Fibroblast of lung (primary cell): Measurements from ENCODE around the gene MLKL. TPM values are rescaled to one million over a fixed set of nuclear protein-coding genes. Genes with fewer than 3 reads are reported as not detected.

Experiments
- DNase-seq, 2 donors: peaks; one replicate each; pipeline versions ENCODE4 v3.0.0 to v3.0.0-alpha.2; 2010; ENCODE audit warnings: low read depth in 2 of 2
- H2AFZ ChIP-seq: 2 replicates; pipeline ENCODE4 v1.5.1; 2012; ENCODE audit warnings: low read length, control low read depth, inconsistent platforms
- H3K27ac ChIP-seq: 2 replicates; pipeline ENCODE4 v1.5.1; 2011; ENCODE audit warnings: low read length, control low read depth; ENCODE audit not compliant: insufficient read depth
- H3K27me3 ChIP-seq: 2 replicates; pipeline ENCODE4 v1.5.1; 2011; ENCODE audit warnings: mild to moderate bottlenecking, low read length; ENCODE audit not compliant: control insufficient read depth, insufficient read depth
- H3K36me3 ChIP-seq: 2 replicates; pipeline ENCODE4 v1.5.1; 2011; ENCODE audit warnings: low read length; ENCODE audit not compliant: control insufficient read depth, insufficient read depth
- H3K4me1 ChIP-seq: 2 replicates; pipeline ENCODE4 v1.5.1; 2011; ENCODE audit warnings: low read length; ENCODE audit not compliant: control insufficient read depth, insufficient read depth; ENCODE audit errors: extremely low read depth
- H3K4me2 ChIP-seq: 2 replicates; pipeline ENCODE4 v1.5.1; 2011; ENCODE audit warnings: low read length, control low read depth; ENCODE audit not compliant: insufficient read depth; ENCODE audit errors: extremely low read depth
- H3K4me3 ChIP-seq, 4 experiments: fragments of 200-600 bp in 1 of 4; sonication (generic) in 1 of 4; replicated peaks in 1 of 4; 2 replicates each; pipeline ENCODE4 v1.5.1; 2011 to 2016; ENCODE audit warnings: low read length in 4 of 4, low read depth in 3 of 4, mild to moderate bottlenecking in 3 of 4, control low read depth in 2 of 4, inconsistent platforms in 1 of 4, mixed read lengths in 1 of 4; ENCODE audit not compliant: insufficient read depth in 1 of 4; ENCODE audit errors: control extremely low read depth in 1 of 4
- H3K79me2 ChIP-seq: 2 replicates; pipeline ENCODE4 v1.5.1; 2012; ENCODE audit warnings: mild to moderate bottlenecking, low read length, inconsistent platforms; ENCODE audit not compliant: control insufficient read depth, insufficient read depth
- H3K9ac ChIP-seq: 2 replicates; pipeline ENCODE4 v1.5.1; 2011; ENCODE audit warnings: mild to moderate bottlenecking, low read length, control low read depth; ENCODE audit not compliant: insufficient read depth
- H3K9me3 ChIP-seq: 2 replicates; pipeline ENCODE4 v1.5.1; 2012; ENCODE audit warnings: low read depth, low read length; ENCODE audit not compliant: control insufficient read depth, insufficient read depth
- H4K20me1 ChIP-seq: 2 replicates; pipeline ENCODE4 v1.5.1; 2011; ENCODE audit warnings: low read length; ENCODE audit not compliant: control insufficient read depth, insufficient read depth; ENCODE audit errors: extremely low read depth
- EZH2 ChIP-seq: IDR thresholded peaks from 2 replicates; pipeline ENCODE4 v1.5.1; 2012; ENCODE audit warnings: low read length, control low read depth, mild to moderate bottlenecking; ENCODE audit errors: missing control alignments
- polyA plus RNA-seq, 2 donors: library from polyadenylated mRNA; depleted of rRNA in 1 of 2; stranded (reverse) in 1 of 2; unstranded in 1 of 2; fragments of >200 nt; gene quantifications; 2 replicates each; pipeline ENCODE4 v1.2.1, GENCODE V29; 2011 to 2012; ENCODE audit warnings: missing spikeins in 1 of 2
- total RNA-seq: library from RNA; depleted of rRNA; stranded (reverse); fragments of >200 nt; gene quantifications from 2 replicates; pipeline ENCODE4 v1.2.1, GENCODE V29; 2014
- TF ChIP-seq, protein P1 (sequence below), 2 donors: IDR thresholded peaks in 1 of 2; conservative IDR thresholded peaks in 1 of 2; 1 replicate in 1 of 2; 2 replicates in 1 of 2; pipeline ENCODE4 v1.5.1; 2011 to 2012; ENCODE audit warnings: low read length in 2 of 2, control low read depth in 1 of 2, inconsistent platforms in 1 of 2, low read depth in 1 of 2, mild to moderate bottlenecking in 1 of 2

MLKL gene
- total and polyA plus RNA-seq, 2 donors (not counting 1 experiment from before 2014, with no cell fraction given) = 4.8 to 5.8 TPM

DNA sequence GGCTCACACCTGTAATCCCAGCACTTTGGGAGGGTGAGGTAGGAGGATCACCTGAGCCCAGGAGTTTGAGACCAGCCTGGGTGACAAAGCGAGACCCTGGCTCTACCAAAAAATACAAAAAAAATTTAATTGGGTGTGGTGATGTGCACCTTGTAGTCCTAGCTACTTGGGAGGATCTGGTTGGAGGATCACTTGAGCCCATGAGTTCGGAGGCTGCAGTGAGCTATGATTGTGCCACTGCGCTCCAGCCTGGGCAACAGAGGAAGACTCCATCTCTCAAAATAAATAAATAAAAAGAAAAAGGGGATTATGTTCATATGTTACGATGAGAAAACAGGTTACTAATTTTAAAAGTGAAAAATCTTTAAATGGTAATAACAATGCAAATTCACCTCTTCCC is 996 bp downstream of the MLKL start:
- Histone ChIP-seq H2AFZ (no peak overlapping the region), H3K27ac (no peak overlapping the region), H3K27me3 (no peaks in the 10 kb centered on the region), H3K4me2 (peak overlapping the region; percentile 38), H3K4me1 (peaks cover 3% of the 10 kb centered on the region), H3K9me3 (no peaks in the 10 kb centered on the region), H3K9ac (no peak overlapping the region), H3K36me3 (no peaks in the 10 kb centered on the region), H3K79me2 (no peaks in the 10 kb centered on the region), H3K4me3 (peak overlapping the region in 2 of 4 experiments; percentile 76 to 88), H4K20me1 (no peaks in the 10 kb centered on the region)
- TF ChIP-seq, protein P1, sequence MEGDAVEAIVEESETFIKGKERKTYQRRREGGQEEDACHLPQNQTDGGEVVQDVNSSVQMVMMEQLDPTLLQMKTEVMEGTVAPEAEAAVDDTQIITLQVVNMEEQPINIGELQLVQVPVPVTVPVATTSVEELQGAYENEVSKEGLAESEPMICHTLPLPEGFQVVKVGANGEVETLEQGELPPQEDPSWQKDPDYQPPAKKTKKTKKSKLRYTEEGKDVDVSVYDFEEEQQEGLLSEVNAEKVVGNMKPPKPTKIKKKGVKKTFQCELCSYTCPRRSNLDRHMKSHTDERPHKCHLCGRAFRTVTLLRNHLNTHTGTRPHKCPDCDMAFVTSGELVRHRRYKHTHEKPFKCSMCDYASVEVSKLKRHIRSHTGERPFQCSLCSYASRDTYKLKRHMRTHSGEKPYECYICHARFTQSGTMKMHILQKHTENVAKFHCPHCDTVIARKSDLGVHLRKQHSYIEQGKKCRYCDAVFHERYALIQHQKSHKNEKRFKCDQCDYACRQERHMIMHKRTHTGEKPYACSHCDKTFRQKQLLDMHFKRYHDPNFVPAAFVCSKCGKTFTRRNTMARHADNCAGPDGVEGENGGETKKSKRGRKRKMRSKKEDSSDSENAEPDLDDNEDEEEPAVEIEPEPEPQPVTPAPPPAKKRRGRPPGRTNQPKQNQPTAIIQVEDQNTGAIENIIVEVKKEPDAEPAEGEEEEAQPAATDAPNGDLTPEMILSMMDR (conservative IDR thresholded peaks at IDR 0.05 in 1 of 2, IDR thresholded peaks at IDR 0.05 in 1 of 2; ENCODE audit: low read depth in 1 of 2, low read length in 2 of 2) = no peak
- TF ChIP-seq EZH2 = no peak
- no peak for DNase-seq

DNA sequence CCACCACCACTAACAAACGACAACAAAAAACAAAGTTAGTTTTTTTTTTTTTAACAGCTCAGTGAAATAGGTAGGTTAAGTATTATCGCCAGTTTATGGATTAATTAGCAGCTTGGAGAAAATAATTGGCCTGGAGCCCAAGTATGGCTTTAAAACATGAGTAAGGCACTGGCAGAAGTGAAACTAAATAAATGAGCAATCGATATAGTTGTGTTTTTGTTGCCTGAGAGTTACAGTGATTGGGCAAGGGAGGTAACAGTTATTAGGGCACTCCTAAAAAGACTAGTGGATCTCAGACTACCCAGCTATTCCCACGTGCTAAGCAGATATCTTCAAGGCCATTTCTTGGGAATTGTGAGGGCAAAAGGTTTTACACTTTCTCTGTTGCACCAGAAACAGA is 2.4 kb downstream of the MLKL start:
- H3K36me3 ChIP-seq = no peaks in the 10 kb centered on the region
- no peak for DNase-seq
- no peak overlapping the region for H2AFZ ChIP-seq
- TF ChIP-seq EZH2 = no peak
- TF ChIP-seq, protein P1 (conservative IDR thresholded peaks at IDR 0.05 in 1 of 2, IDR thresholded peaks at IDR 0.05 in 1 of 2; ENCODE audit: low read depth in 1 of 2, low read length in 2 of 2) = no peak
- no peak overlapping the region for H3K4me2 ChIP-seq
- H3K27me3 ChIP-seq = no peaks in the 10 kb centered on the region
- no peaks in the 10 kb centered on the region for H4K20me1 ChIP-seq
- H3K27ac ChIP-seq = no peak overlapping the region
- peak overlapping the region in 1 of 4 experiments; percentile 20 for H3K4me3 ChIP-seq
- H3K9me3 ChIP-seq = no peaks in the 10 kb centered on the region
- peaks cover 3% of the 10 kb centered on the region for H3K4me1 ChIP-seq
- no peaks in the 10 kb centered on the region for H3K79me2 ChIP-seq
- no peak overlapping the region for H3K9ac ChIP-seq

DNA sequence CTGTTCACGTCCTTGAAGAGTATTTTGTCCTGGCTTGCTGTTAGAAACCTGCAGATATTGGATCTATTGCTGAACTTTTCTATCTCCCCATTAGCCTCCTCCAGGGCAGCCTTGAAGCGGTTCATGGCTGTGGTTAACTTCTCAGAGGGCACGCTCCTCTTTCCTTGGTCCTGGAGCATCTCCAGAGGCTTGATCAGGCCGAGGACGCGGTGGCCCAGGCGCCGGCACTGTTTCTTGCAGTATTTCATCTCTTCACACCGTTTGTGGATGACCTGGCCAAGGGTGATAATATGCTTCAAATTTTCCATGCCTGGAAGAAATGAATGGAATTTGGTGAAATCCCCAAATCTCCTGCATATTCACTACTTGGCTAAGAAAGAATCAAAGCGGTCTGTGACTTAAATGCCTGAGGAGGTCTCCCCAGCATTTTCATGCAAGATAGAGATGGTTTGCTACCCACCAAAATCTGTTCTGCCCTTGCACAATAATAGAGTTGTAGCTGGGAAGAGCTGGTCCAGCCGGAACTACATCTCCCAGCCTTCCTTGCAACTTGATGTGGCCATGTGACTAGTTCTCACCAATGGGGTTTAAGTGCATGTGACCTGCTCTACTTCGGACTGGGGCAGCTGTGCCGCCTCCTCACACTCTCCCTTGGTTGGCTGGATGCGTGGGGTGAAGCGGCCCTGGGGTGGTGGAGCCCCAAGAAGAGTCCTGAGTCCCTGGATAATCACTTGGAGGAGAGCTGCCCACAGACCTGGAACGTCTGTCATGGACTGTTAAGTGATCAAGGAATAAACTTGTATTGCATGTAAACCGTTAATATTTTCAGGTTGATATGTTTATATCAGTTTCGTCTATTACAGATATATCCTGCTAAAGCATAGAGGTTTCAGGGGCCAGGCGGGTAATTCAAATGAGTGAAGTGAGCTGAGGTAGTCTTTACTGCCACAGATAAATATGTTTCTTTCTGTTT is 4.9 kb downstream of the MLKL start:
- Histone ChIP-seq H3K4me1 (peaks cover 3% of the 10 kb centered on the region), H3K79me2 (no peaks in the 10 kb centered on the region), H2AFZ (peak overlapping the region; percentile 94), H3K4me3 (peak overlapping the region; percentile 42 to 70 (median 54)), H4K20me1 (no peaks in the 10 kb centered on the region), H3K27ac (no peak overlapping the region), H3K36me3 (peaks cover 5% of the 10 kb centered on the region), H3K9ac (peak overlapping the region; percentile 39), H3K27me3 (no peaks in the 10 kb centered on the region), H3K4me2 (peak overlapping the region; percentile 84), H3K9me3 (no peaks in the 10 kb centered on the region)
- DNase-seq = peak; percentile 89 to 95
- TF ChIP-seq, protein P1 (conservative IDR thresholded peaks at IDR 0.05 in 1 of 2, IDR thresholded peaks at IDR 0.05 in 1 of 2; ENCODE audit: low read depth in 1 of 2, low read length in 2 of 2) = no peak
- TF ChIP-seq EZH2 = no peak
